NCI-H774 (cell line): ENCODE data around the gene ESPNL.

Experiments used
- DNase-seq: peaks from one replicate; lab custom pipeline; 2025; lab: John Stamatoyannopoulos, UW

Gene ESPNL

GRCh38 chr2:238157506-238158017 is 57.4 kb downstream of the ESPNL start:
- DNase-seq = no peak

GRCh38 chr2:238158018-238158508 is 57.9 kb downstream of the ESPNL start:
- DNase-seq = no peak

GRCh38 chr2:238158509-238159070 is 58.5 kb downstream of the ESPNL start, which contains the start of gene ERFE:
TSS of gene ERFE (plus strand) at chr2:238158970. CDS start at chr2:238159008, 38 bp downstream.
- DNase-seq = peak; percentile 16

GRCh38 chr2:238159071-238159539 is 59.0 kb downstream of the ESPNL start:
- no peak for DNase-seq

GRCh38 chr2:238159661-238160205 is 59.6 kb downstream of the ESPNL start:
- no peak for DNase-seq

- no peak for DNase-seq
These were observed 60.3 kb downstream of the ESPNL start for GRCh38 chr2:238160206-238161129.

- no peak for DNase-seq
These were observed 61.3 kb downstream of the ESPNL start for GRCh38 chr2:238161291-238162051.

GRCh38 chr2:238162251-238162845 is 62.2 kb downstream of the ESPNL start:
- DNase-seq = no peak

- DNase-seq = no peak
These were observed 62.8 kb downstream of the ESPNL start for GRCh38 chr2:238162846-238163441.

- DNase-seq = no peak
These were observed 63.5 kb downstream of the ESPNL start for GRCh38 chr2:238163481-238164198.

- no peak for DNase-seq
These were observed 64.8 kb downstream of the ESPNL start for GRCh38 chr2:238164906-238165287.

- DNase-seq = no peak
These were observed 65.3 kb downstream of the ESPNL start for GRCh38 chr2:238165288-238165921.

- no peak for DNase-seq
These were observed 66.5 kb downstream of the ESPNL start for GRCh38 chr2:238166391-238167343.

GRCh38 chr2:238167344-238167715 is 67.2 kb downstream of the ESPNL start:
- DNase-seq = no peak

GRCh38 chr2:238167761-238168160 is 67.6 kb downstream of the ESPNL start:
- no peak for DNase-seq

- no peak for DNase-seq
These were observed 68.3 kb downstream of the ESPNL start for GRCh38 chr2:238168196-238169047.

- DNase-seq = no peak
These were observed 69.0 kb downstream of the ESPNL start for GRCh38 chr2:238169048-238169707.
